Naive thymus-derived CD4-positive, alpha-beta T cell (primary cell): ENCODE results near the gene DMD. TPM values are rescaled to one million over a fixed set of nuclear protein-coding genes. Genes with fewer than 3 reads are reported as not detected.

ENCODE experiments used
- ATAC-seq: fragments of 150-1000 bp; cut with Tn5 transposase; 2 replicates; pipeline ENCODE4 v1.10.0; 2021; ENCODE audit warnings: mild to moderate bottlenecking, moderate library complexity
- CTCF ChIA-PET: fragments of 350-600 bp; sonication (Branson Sonifier 250); formaldehyde crosslinking; loops from one replicate; lab custom pipeline; 2021; ENCODE audit warnings: antibody characterized with exemption; lab: Charles Lee
- POLR2A ChIA-PET: fragments of 350-600 bp; sonication (Branson Sonifier 250); formaldehyde crosslinking; loops from one replicate; lab custom pipeline; 2021; ENCODE audit warnings: antibody characterized with exemption, inconsistent platforms; lab: Charles Lee
- DNase-seq, 9 donors: peaks; one replicate each; pipeline versions ENCODE4 v3.0.0 to v3.0.0-alpha.2; 2020 to 2022; ENCODE audit warnings: mixed read lengths in 1 of 9
- H3K27ac ChIP-seq: one replicate; pipeline ENCODE4 v1.7.0; 2013; ENCODE audit warnings: mild to moderate bottlenecking, low read depth, low read length, moderate library complexity
- H3K27me3 ChIP-seq, 2 donors: one replicate each; pipeline ENCODE4 v1.7.0; 2013; ENCODE audit warnings: low read length in 2 of 2, mild to moderate bottlenecking in 2 of 2, moderate library complexity in 2 of 2; ENCODE audit not compliant: control insufficient read depth in 2 of 2, insufficient read depth in 2 of 2
- H3K36me3 ChIP-seq, 3 experiments: 1 replicate in 2 of 3; 2 replicates in 1 of 3; pipeline ENCODE4 v1.7.0; 2013; ENCODE audit warnings: low read length in 3 of 3, mild to moderate bottlenecking in 3 of 3, moderate library complexity in 1 of 3; ENCODE audit not compliant: insufficient read depth in 3 of 3, control insufficient read depth in 2 of 3
- H3K4me1 ChIP-seq, 2 donors: one replicate each; pipeline ENCODE4 v1.7.0; 2013; ENCODE audit warnings: low read length in 2 of 2, mild to moderate bottlenecking in 2 of 2, moderate library complexity in 1 of 2; ENCODE audit not compliant: control insufficient read depth in 2 of 2, insufficient read depth in 2 of 2
- H3K4me3 ChIP-seq: 2 replicates; pipeline ENCODE4 v1.7.0; 2013; ENCODE audit warnings: mild to moderate bottlenecking, low read length
- H3K9me3 ChIP-seq, 3 experiments: 1 replicate in 2 of 3; 2 replicates in 1 of 3; pipeline ENCODE4 v1.7.0; 2013; ENCODE audit warnings: low read length in 3 of 3; ENCODE audit not compliant: control insufficient read depth in 2 of 3
- H3K27ac Mint-ChIP-seq, 9 donors: one replicate each; pipeline ENCODE4 v1.8.0; 2020 to 2022; ENCODE audit warnings: mixed read lengths in 9 of 9, mild to moderate bottlenecking in 8 of 9, moderate library complexity in 5 of 9, inconsistent platforms in 2 of 9
- H3K27me3 Mint-ChIP-seq, 5 donors: one replicate each; pipeline ENCODE4 v1.8.0; 2021 to 2022; ENCODE audit warnings: mixed read lengths in 5 of 5, mild to moderate bottlenecking in 1 of 5
- H3K36me3 Mint-ChIP-seq, 5 donors: one replicate each; pipeline ENCODE4 v1.8.0; 2020 to 2022; ENCODE audit warnings: mixed read lengths in 5 of 5, mild to moderate bottlenecking in 3 of 5, inconsistent platforms in 1 of 5
- H3K4me1 Mint-ChIP-seq, 7 donors: one replicate each; pipeline ENCODE4 v1.8.0; 2020 to 2022; ENCODE audit warnings: mixed read lengths in 7 of 7, mild to moderate bottlenecking in 3 of 7, inconsistent platforms in 1 of 7
- H3K4me3 Mint-ChIP-seq, 10 donors: one replicate each; pipeline ENCODE4 v1.8.0; 2020 to 2022; ENCODE audit warnings: mild to moderate bottlenecking in 10 of 10, mixed read lengths in 10 of 10, moderate library complexity in 6 of 10, inconsistent platforms in 2 of 10
- H3K9me3 Mint-ChIP-seq, 11 donors: one replicate each; pipeline ENCODE4 v1.8.0; 2020 to 2022; ENCODE audit warnings: mixed read lengths in 11 of 11, mild to moderate bottlenecking in 4 of 11, inconsistent platforms in 1 of 11, moderate library complexity in 1 of 11
- intact Hi-C, 2 donors: fragments of 100-400 bp; cut with micrococcal nuclease; formaldehyde crosslinking; loops; one replicate each; pipeline ENCODE4 v1.15.1; 2023
- polyA plus RNA-seq, 2 donors: library from polyadenylated mRNA; unstranded; fragments of 300-500 nt; fragmentation: Illumina TruSeq; gene quantifications; one replicate each; pipeline ENCODE4 v1.2.3, GENCODE V29; 2021
- total RNA-seq, 6 experiments: library from RNA in 5 of 6; stranded (reverse) in 5 of 6; gene quantifications; 1 replicate in 5 of 6; 2 replicates in 1 of 6; pipeline ENCODE4 v1.2.3 and lab custom pipeline; 2021 to 2026

Gene DMD
- total and polyA plus RNA-seq, 7 experiments from 2014 or later, result 0.02 to 4.9 (median 0.28) TPM; not detected in 3

DNA sequence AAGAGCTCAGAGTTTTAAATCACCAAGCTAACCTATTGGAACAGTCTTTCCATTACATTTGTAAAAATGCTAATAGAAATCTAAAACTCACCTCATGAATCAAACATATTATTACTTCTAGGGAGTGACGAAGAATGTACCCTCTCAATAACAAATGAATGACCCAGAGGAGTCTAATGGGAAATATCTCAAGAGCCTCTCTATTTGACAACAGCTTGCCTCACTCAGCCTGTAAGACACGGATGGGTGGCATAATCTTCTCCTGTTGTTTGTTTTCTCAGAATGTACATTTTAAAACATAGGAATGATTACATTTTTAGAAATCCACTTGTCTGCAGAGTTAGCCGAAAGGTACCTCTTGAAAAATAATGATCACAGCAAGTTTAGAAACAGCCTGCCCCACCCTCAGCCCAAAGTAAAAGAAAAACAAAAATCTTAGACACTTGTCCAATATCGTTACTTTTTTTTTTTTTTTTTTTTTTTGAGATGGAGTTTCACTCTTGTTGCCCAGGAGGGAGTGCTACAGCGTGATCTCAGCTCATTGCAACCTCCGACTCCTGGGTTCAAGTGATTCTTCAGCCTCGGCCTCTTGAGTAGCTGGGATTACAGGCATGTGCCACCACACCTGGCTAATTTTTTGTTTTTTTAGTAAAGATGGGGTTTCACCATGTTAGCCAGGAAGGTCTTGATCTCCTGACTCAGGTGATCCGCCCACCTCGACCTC lies 1955.9 kb downstream of the DMD start:
- Mint-ChIP-seq H3K4me3 (no peak overlapping the region), H3K27me3 (no peaks in the 10 kb centered on the region)
- CTCF ChIA-PET, result no interaction called here

GRCh38 chrX:31252133-31252532 lies 1959.2 kb downstream of the DMD start:
- no peak overlapping the region for H3K27ac Mint-ChIP-seq
- POLR2A ChIA-PET, result no interaction called here
- Histone ChIP-seq H3K27me3 (no peaks in the 10 kb centered on the region), H3K27ac (no peak overlapping the region), H3K4me1 (no peaks in the 10 kb centered on the region), H3K9me3 (no peaks in the 10 kb centered on the region), H3K36me3 (no peaks in the 10 kb centered on the region), H3K4me3 (no peak overlapping the region)
- H3K36me3 Mint-ChIP-seq, result no peaks in the 10 kb centered on the region
- DNase-seq (no peak), ATAC-seq (no peak)
- no peaks in the 10 kb centered on the region for H3K4me1 Mint-ChIP-seq
- no peak overlapping the region for H3K4me3 Mint-ChIP-seq
- CTCF ChIA-PET, result no interaction called here
- peaks cover 0 to 3% (median 0%) of the 10 kb centered on the region in 5 donors for H3K27me3 Mint-ChIP-seq
- peaks cover 0 to 3% (median 0%) of the 10 kb centered on the region in 11 donors for H3K9me3 Mint-ChIP-seq
- intact Hi-C loops, result no loop called here

More for the DNA sequence above, 1955.9 kb downstream of the DMD start:
- no peaks in the 10 kb centered on the region for H3K9me3 Mint-ChIP-seq
- Histone ChIP-seq H3K36me3 (no peaks in the 10 kb centered on the region), H3K9me3 (no peaks in the 10 kb centered on the region), H3K27ac (no peak overlapping the region), H3K4me3 (no peak overlapping the region), H3K4me1 (no peaks in the 10 kb centered on the region), H3K27me3 (no peaks in the 10 kb centered on the region)
- POLR2A ChIA-PET, result no interaction called here
- no peaks in the 10 kb centered on the region for H3K4me1 Mint-ChIP-seq
- ATAC-seq (no peak), DNase-seq (no peak)
- no peak overlapping the region for H3K27ac Mint-ChIP-seq
- intact Hi-C loops, result no loop called here
- H3K36me3 Mint-ChIP-seq, result no peaks in the 10 kb centered on the region

GRCh38 chrX:31251336-31251735 lies 1960.0 kb downstream of the DMD start:
- no peak overlapping the region for H3K4me3 Mint-ChIP-seq
- no peak for ATAC-seq
- Histone ChIP-seq H3K4me1 (no peaks in the 10 kb centered on the region), H3K36me3 (no peaks in the 10 kb centered on the region), H3K4me3 (no peak overlapping the region), H3K27ac (no peak overlapping the region), H3K9me3 (no peaks in the 10 kb centered on the region), H3K27me3 (no peaks in the 10 kb centered on the region)
- ChIA-PET CTCF (no interaction called here), POLR2A (no interaction called here)
- DNase-seq, result no peak
- intact Hi-C loops, result no loop called here
- H3K27ac Mint-ChIP-seq, result no peak overlapping the region
- H3K36me3 Mint-ChIP-seq, result no peaks in the 10 kb centered on the region
- H3K4me1 Mint-ChIP-seq, result no peaks in the 10 kb centered on the region
- H3K27me3 Mint-ChIP-seq, result peaks cover 0 to 3% (median 0%) of the 10 kb centered on the region in 5 donors
- H3K9me3 Mint-ChIP-seq, result peaks cover 0 to 5% (median 0%) of the 10 kb centered on the region in 11 donors

GRCh38 chrX:31245714-31246113 lies 1965.6 kb downstream of the DMD start:
- DNase-seq, result no peak

DNA sequence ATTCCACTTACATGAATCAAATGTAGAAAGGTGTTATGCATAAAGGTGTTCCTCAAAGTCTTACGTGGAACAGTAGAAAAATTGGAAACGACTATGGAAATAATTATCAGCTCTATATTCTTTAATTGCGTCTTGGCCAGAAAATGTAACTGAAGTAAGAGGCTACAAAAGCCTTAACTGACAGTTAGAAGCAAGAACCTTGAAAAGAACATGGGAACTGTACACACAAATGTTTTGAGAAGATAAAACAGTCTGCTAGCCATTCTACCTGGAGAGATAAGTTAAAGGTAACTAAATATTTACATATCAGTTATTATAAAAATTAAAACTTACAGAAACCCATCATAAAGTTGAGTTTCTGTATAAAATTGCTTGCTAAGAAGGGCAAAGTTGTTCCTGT lies 1967.5 kb downstream of the DMD start:
- H3K4me1 ChIP-seq, result no peaks in the 10 kb centered on the region
- peaks cover 0 to 6% (median 0%) of the 10 kb centered on the region in 5 donors for H3K27me3 Mint-ChIP-seq

More at GRCh38 chrX:31245714-31246113, 1965.6 kb downstream of the DMD start:
- Histone ChIP-seq H3K27me3 (no peaks in the 10 kb centered on the region), H3K4me3 (no peak overlapping the region), H3K27ac (no peak overlapping the region), H3K9me3 (no peaks in the 10 kb centered on the region), H3K36me3 (no peaks in the 10 kb centered on the region), H3K4me1 (no peaks in the 10 kb centered on the region)
- Mint-ChIP-seq H3K4me1 (no peaks in the 10 kb centered on the region), H3K27me3 (peaks cover 0 to 6% (median 0%) of the 10 kb centered on the region in 5 donors), H3K36me3 (no peaks in the 10 kb centered on the region), H3K27ac (no peak overlapping the region), H3K9me3 (peaks cover 0 to 5% (median 0%) of the 10 kb centered on the region in 11 donors), H3K4me3 (no peak overlapping the region)
- intact Hi-C loops, result no loop called here
- CTCF ChIA-PET, result no interaction called here
- POLR2A ChIA-PET, result no interaction called here
- no peak for ATAC-seq

GRCh38 chrX:31240982-31241381 lies 1970.4 kb downstream of the DMD start:
- Histone ChIP-seq H3K4me3 (no peak overlapping the region), H3K36me3 (no peaks in the 10 kb centered on the region), H3K9me3 (no peaks in the 10 kb centered on the region), H3K27me3 (no peaks in the 10 kb centered on the region), H3K27ac (no peak overlapping the region), H3K4me1 (no peaks in the 10 kb centered on the region)
- Mint-ChIP-seq H3K36me3 (no peaks in the 10 kb centered on the region), H3K9me3 (peaks cover 0 to 3% (median 0%) of the 10 kb centered on the region in 11 donors), H3K27ac (no peak overlapping the region), H3K27me3 (peaks cover 0 to 4% (median 0%) of the 10 kb centered on the region in 5 donors), H3K4me3 (no peak overlapping the region), H3K4me1 (no peaks in the 10 kb centered on the region)
- ChIA-PET CTCF (no interaction called here), POLR2A (no interaction called here)
- DNase-seq, result no peak
- no peak for ATAC-seq
- intact Hi-C loops, result no loop called here

More for the DNA sequence above, 1967.5 kb downstream of the DMD start:
- H3K36me3 Mint-ChIP-seq, result no peaks in the 10 kb centered on the region
- CTCF ChIA-PET, result no interaction called here
- H3K36me3 ChIP-seq, result no peaks in the 10 kb centered on the region
- H3K27ac Mint-ChIP-seq, result no peak overlapping the region
- H3K4me1 Mint-ChIP-seq, result no peaks in the 10 kb centered on the region
- DNase-seq (no peak), ATAC-seq (no peak)
- no peak overlapping the region for H3K27ac ChIP-seq
- no peak overlapping the region for H3K4me3 Mint-ChIP-seq
- no peaks in the 10 kb centered on the region for H3K27me3 ChIP-seq
- POLR2A ChIA-PET, result no interaction called here
- H3K9me3 Mint-ChIP-seq, result peaks cover 0 to 5% (median 0%) of the 10 kb centered on the region in 11 donors
- intact Hi-C loops, result no loop called here
- no peaks in the 10 kb centered on the region for H3K9me3 ChIP-seq
- no peak overlapping the region for H3K4me3 ChIP-seq

DNA sequence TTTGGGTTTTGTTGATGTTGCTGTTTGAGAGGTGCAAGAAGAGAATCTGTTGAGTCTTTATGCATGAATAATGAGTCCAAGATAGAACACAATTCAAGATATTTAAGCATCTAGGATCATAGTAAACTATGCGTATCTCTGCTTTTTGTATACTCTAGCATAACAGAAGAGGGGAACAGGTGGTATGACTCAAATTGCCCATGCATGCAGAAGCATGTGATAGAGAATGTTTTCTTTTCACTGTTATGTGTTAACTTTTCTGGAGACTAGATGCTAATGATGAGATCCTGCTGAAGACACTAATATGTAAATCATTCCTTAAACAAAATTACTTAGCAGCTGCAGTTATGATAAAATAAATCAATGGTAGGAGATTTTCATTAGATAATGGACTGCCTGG lies 1974.2 kb downstream of the DMD start:
- H3K36me3 Mint-ChIP-seq, result no peaks in the 10 kb centered on the region
- POLR2A ChIA-PET, result no interaction called here
- H3K27ac Mint-ChIP-seq, result no peak overlapping the region
- Histone ChIP-seq H3K4me3 (no peak overlapping the region), H3K9me3 (no peaks in the 10 kb centered on the region), H3K4me1 (no peaks in the 10 kb centered on the region), H3K36me3 (no peaks in the 10 kb centered on the region), H3K27me3 (no peaks in the 10 kb centered on the region), H3K27ac (no peak overlapping the region)
- CTCF ChIA-PET, result no interaction called here
- DNase-seq (no peak), ATAC-seq (no peak)
- H3K27me3 Mint-ChIP-seq, result peaks cover 0 to 6% (median 0%) of the 10 kb centered on the region in 5 donors
- H3K9me3 Mint-ChIP-seq, result peaks cover 0 to 3% (median 0%) of the 10 kb centered on the region in 11 donors
- no peak overlapping the region for H3K4me3 Mint-ChIP-seq
- H3K4me1 Mint-ChIP-seq, result no peaks in the 10 kb centered on the region
- intact Hi-C loops, result no loop called here
